GM12873 (cell line): ENCODE results near the gene GPC1.

Experiments used
- TF ChIP-seq, protein P1 (sequence below): IDR thresholded peaks from 2 replicates; pipeline ENCODE4 v1.5.1; 2012; ENCODE audit warnings: low read depth, mild to moderate bottlenecking, moderate library complexity, low read length, control low read depth; ENCODE audit not compliant: insufficient read depth; ENCODE audit errors: missing control alignments

The GPC1 gene

DNA sequence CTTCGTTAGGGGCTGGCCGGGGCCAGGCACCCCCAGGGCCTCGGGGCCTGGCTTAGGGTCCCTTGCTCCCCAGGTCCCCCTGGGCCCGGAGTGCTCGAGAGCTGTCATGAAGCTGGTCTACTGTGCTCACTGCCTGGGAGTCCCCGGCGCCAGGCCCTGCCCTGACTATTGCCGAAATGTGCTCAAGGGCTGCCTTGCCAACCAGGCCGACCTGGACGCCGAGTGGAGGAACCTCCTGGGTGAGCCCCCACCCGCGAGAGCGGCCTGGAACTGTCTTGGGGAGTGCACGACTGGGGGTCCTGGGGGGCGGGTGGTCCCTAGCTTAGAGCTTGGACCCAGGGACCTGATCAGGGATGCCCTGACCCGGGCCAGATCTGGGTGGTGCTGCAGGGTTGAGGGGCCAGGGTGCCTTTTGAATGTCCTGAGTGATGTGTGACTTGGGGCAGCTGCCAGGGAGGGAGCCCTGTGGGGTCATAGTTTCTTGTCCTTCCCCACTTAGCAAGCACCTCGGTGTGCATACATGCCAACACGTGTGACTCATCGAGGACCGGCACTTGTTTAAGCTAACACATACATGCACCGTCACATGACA lies 27.9 kb downstream of the GPC1 start:
- TF ChIP-seq, protein P1, sequence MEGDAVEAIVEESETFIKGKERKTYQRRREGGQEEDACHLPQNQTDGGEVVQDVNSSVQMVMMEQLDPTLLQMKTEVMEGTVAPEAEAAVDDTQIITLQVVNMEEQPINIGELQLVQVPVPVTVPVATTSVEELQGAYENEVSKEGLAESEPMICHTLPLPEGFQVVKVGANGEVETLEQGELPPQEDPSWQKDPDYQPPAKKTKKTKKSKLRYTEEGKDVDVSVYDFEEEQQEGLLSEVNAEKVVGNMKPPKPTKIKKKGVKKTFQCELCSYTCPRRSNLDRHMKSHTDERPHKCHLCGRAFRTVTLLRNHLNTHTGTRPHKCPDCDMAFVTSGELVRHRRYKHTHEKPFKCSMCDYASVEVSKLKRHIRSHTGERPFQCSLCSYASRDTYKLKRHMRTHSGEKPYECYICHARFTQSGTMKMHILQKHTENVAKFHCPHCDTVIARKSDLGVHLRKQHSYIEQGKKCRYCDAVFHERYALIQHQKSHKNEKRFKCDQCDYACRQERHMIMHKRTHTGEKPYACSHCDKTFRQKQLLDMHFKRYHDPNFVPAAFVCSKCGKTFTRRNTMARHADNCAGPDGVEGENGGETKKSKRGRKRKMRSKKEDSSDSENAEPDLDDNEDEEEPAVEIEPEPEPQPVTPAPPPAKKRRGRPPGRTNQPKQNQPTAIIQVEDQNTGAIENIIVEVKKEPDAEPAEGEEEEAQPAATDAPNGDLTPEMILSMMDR, result no peak

DNA sequence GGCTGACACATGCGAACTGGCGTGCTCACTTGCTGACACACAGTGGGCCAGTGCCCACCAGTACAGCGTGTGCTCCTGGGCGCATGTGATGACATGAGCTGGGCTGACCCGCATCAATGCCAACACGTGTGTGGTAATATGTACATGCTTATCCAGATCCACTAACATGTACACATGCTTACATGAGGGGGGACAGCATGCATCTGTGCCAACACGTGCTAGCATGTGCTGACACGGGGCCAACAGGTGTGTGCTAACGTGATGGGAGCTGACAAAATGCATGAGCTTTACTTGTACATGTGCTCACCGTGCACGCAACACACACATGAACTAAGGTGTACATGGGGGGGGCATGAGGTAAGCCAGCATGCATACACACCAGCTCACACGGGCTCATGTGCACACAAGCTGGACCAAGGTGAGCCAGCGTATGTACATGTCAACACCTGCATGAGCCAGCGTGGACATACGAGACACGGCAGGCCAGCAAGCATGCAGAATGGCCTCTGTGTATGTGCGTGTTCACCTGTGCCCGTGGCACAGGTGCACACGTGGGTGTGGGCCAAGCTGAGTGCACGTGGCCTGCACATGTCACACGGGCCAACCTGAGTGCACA lies 28.5 kb downstream of the GPC1 start:
- TF ChIP-seq, protein P1, result no peak

GRCh38 chr2:240464514-240465241 lies 29.2 kb downstream of the GPC1 start:
- TF ChIP-seq, protein P1, result no peak

GRCh38 chr2:240465268-240465764 lies 29.9 kb downstream of the GPC1 start:
- TF ChIP-seq, protein P1, result no peak

DNA sequence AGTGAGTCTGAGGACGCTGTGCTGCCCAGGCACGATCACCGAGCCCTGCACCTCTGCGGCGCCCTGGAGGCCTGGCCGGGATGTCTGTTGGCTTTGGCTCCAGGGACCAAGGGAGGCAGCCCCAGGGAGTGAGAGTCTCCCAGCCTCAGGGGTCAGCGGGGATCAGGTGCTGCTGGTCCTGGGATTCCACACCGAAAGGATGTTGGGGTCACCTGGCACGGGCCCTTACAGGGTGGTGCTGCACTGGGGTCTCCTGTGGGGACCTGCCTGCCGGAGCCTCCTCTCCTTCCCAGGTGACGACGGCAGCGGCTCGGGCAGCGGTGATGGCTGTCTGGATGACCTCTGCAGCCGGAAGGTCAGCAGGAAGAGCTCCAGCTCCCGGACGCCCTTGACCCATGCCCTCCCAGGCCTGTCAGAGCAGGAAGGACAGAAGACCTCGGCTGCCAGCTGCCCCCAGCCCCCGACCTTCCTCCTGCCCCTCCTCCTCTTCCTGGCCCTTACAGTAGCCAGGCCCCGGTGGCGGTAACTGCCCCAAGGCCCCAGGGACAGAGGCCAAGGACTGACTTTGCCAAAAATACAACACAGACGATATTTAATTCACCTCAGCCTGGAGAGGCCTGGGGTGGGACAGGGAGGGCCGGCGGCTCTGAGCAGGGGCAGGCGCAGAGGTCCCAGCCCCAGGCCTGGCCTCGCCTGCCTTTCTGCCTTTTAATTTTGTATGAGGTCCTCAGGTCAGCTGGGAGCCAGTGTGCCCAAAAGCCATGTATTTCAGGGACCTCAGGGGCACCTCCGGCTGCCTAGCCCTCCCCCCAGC lies 30.5 kb downstream of the GPC1 start:
- TF ChIP-seq, protein P1, result no peak

DNA sequence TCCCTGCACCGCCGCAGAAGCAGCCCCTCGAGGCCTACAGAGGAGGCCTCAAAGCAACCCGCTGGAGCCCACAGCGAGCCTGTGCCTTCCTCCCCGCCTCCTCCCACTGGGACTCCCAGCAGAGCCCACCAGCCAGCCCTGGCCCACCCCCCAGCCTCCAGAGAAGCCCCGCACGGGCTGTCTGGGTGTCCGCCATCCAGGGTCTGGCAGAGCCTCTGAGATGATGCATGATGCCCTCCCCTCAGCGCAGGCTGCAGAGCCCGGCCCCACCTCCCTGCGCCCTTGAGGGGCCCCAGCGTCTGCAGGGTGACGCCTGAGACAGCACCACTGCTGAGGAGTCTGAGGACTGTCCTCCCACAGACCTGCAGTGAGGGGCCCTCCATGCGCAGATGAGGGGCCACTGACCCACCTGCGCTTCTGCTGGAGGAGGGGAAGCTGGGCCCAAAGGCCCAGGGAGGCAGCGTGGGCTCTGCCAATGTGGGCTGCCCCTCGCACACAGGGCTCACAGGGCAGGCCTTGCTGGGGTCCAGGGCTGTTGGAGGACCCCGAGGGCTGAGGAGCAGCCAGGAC lies 31.2 kb downstream of the GPC1 start:
- TF ChIP-seq, protein P1, result no peak

GRCh38 chr2:240467149-240467642 lies 31.7 kb downstream of the GPC1 start:
- TF ChIP-seq, protein P1, result no peak
